GM12878 (cell line): ENCODE measurements around the gene CAMTA1. TPM values are rescaled to one million over a fixed set of nuclear protein-coding genes. Genes with fewer than 3 reads are reported as not detected.

ENCODE experiments used
- ATAC-seq: fragments of 200-7000 bp; cut with Tn5 transposase; 3 replicates; pipeline ENCODE4 v1.9.1; 2020; ENCODE audit warnings: mild to moderate bottlenecking, moderate library complexity
- BruUV-seq: library from RNA; stranded (reverse); fragments of 400-500 nt; replicated peaks from 2 replicates; lab custom pipeline; 2021; lab: Mats Ljungman, UMichigan
- CTCF ChIA-PET: fragments of 300-600 bp; sonication (Branson Sonifier 250); formaldehyde crosslinking; extraction: SDS; loops from one replicate; lab custom pipeline; 2021; ENCODE audit warnings: inconsistent platforms; lab: Yijun Ruan, JAX
- POLR2A ChIA-PET: fragments of 350-600 bp; formaldehyde crosslinking; extraction: SDS; loops from one replicate; lab custom pipeline; 2021; ENCODE audit warnings: inconsistent platforms; lab: Charles Lee
- RAD21 ChIA-PET: fragments of 300-600 bp; sonication (Branson Sonifier 250); formaldehyde crosslinking; loops from one replicate; lab custom pipeline; 2023; ENCODE audit warnings: antibody characterized with exemption; ENCODE audit not compliant: unreplicated experiment; lab: Charles Lee
- SMC1A ChIA-PET: fragments of 300-600 bp; sonication (Branson Sonifier 250); formaldehyde crosslinking; loops from one replicate; lab custom pipeline; 2023; ENCODE audit not compliant: unreplicated experiment, uncharacterized antibody; lab: Charles Lee
- DNase-seq: peaks from one replicate; pipeline ENCODE4 v3.0.0-alpha.2; 2011; ENCODE audit warnings: low read depth, low spot score
- FAIRE-seq: peaks from 3 replicates; lab custom pipeline; 2011; peaks lifted over from hg19 to GRCh38; lab: Jason Lieb, UNC
- H2AFZ ChIP-seq: 2 replicates; pipeline ENCODE4 v1.6.0; 2011; ENCODE audit warnings: low read depth, low read length, control low read depth; ENCODE audit not compliant: control insufficient read depth
- H3K27ac ChIP-seq: 2 replicates; pipeline ENCODE4 v1.5.1; 2011; ENCODE audit warnings: control low read depth; ENCODE audit not compliant: control insufficient read depth, insufficient read depth
- H3K27me3 ChIP-seq, 2 experiments: replicated peaks in 1 of 2; 2 replicates each; pipeline versions ENCODE4 v1.6.0 to v1.6.1; 2011; ENCODE audit warnings: low read length in 1 of 2; ENCODE audit not compliant: control insufficient read depth in 2 of 2, insufficient read depth in 2 of 2
- H3K36me3 ChIP-seq, 2 experiments: 2 replicates each; pipeline ENCODE4 v1.5.1; 2011; ENCODE audit warnings: low read length in 1 of 2; ENCODE audit not compliant: control insufficient read depth in 2 of 2, insufficient read depth in 2 of 2
- H3K4me1 ChIP-seq: 2 replicates; pipeline ENCODE4 v1.6.1; 2011; ENCODE audit warnings: mild to moderate bottlenecking, low read length, moderate library complexity, mixed read lengths; ENCODE audit not compliant: control insufficient read depth, insufficient read depth
- H3K4me2 ChIP-seq: 2 replicates; pipeline ENCODE4 v1.6.0; 2011; ENCODE audit warnings: control low read depth; ENCODE audit not compliant: control insufficient read depth, insufficient read depth
- H3K4me3 ChIP-seq: fragments of 200-600 bp; sonication (generic); 2 replicates; pipeline ENCODE4 v1.5.1; 2016
- H3K79me2 ChIP-seq: 2 replicates; pipeline ENCODE4 v1.6.0; 2011; ENCODE audit warnings: low read length; ENCODE audit not compliant: control insufficient read depth, insufficient read depth
- H3K9ac ChIP-seq: 2 replicates; pipeline ENCODE4 v1.8.0; 2011; ENCODE audit warnings: low read length, control low read depth, mixed read lengths; ENCODE audit not compliant: control insufficient read depth, insufficient read depth
- H3K9me3 ChIP-seq: replicated peaks from 3 replicates; pipeline ENCODE4 v1.5.1; 2011; ENCODE audit warnings: mild to moderate bottlenecking, low read length; ENCODE audit not compliant: control insufficient read depth, insufficient read depth
- H4K20me1 ChIP-seq: 2 replicates; pipeline ENCODE4 v1.6.0; 2011; ENCODE audit not compliant: control insufficient read depth, insufficient read depth
- FOXK2 ChIP-seq: fragments of 450-650 bp; IDR thresholded peaks from 2 replicates; pipeline ENCODE4 v1.6.1; 2017; ENCODE audit warnings: mild to moderate bottlenecking, moderate library complexity
- KAT2A ChIP-seq: conservative IDR thresholded peaks from 2 replicates; pipeline ENCODE4 v1.6.1; 2011; ENCODE audit warnings: low read depth, low read length; ENCODE audit not compliant: control insufficient read depth
- NFYB ChIP-seq: IDR thresholded peaks from 2 replicates; pipeline ENCODE4 v1.6.1; 2011; ENCODE audit warnings: low read depth, mild to moderate bottlenecking, low read length, improper control_type of control experiment, moderate library complexity; ENCODE audit not compliant: insufficient read depth
- RB1 ChIP-seq: fragments of 450-650 bp; formaldehyde crosslinking; IDR thresholded peaks from 2 replicates; pipeline ENCODE4 v1.6.1; 2017; ENCODE audit warnings: mild to moderate bottlenecking, borderline replicate concordance
- RBBP5 ChIP-seq: fragments of 200-600 bp; sonication (generic); conservative IDR thresholded peaks from 2 replicates; pipeline ENCODE4 v1.6.1; 2016
- SPI1 ChIP-seq: IDR thresholded peaks from 2 replicates; pipeline ENCODE4 v1.6.1; 2011; ENCODE audit warnings: low read depth, mild to moderate bottlenecking, low read length, moderate library complexity, borderline replicate concordance; ENCODE audit not compliant: insufficient read depth
- SRF ChIP-seq, 2 experiments: IDR thresholded peaks; 2 replicates each; pipeline ENCODE4 v1.6.1; 2011; ENCODE audit warnings: low read depth in 2 of 2, low read length in 2 of 2, mild to moderate bottlenecking in 1 of 2, moderate library complexity in 1 of 2
- WGBS: methylation state at CpG from one replicate; pipeline ENCODE4 v1.1.6; 2016; ENCODE audit warnings: low lambda C conversion rate; ENCODE audit not compliant: insufficient replicate concordance, insufficient coverage; ENCODE audit errors: missing lambda C conversion rate; 5-methylcytosine and 5-hydroxymethylcytosine counted together
- in situ Hi-C: fragments of 300-500 bp; cut with MboI; formaldehyde crosslinking; loops from 9 replicates; pipeline ENCODE4 v1.14.3; 2018; ENCODE audit warnings: mixed read lengths
- intact Hi-C: fragments of 100-400 bp; cut with micrococcal nuclease; formaldehyde crosslinking; loops from one replicate; pipeline ENCODE4 v1.14.2; 2022; ENCODE audit not compliant: unreplicated experiment
- polyA plus RNA-seq, 11 experiments: library from polyadenylated mRNA; depleted of rRNA in 4 of 11; unstranded in 6 of 11; stranded (reverse) in 5 of 11; fragments of >200 nt; fragmentation: Nextera tagmentation in 4 of 11; fragmentation: Illumina TruSeq in 1 of 11; extraction: Ambion mirVana in 4 of 11; extraction: Trizol in 1 of 11; gene quantifications; 1 replicate in 1 of 11; 2 replicates in 10 of 11; pipeline versions ENCODE4 v1.2.1 to v1.2.3, GENCODE V29; 2011 to 2016; ENCODE audit warnings: inconsistent platforms in 2 of 11, missing spikeins in 2 of 11, low read depth in 1 of 11
- total RNA-seq, 4 experiments: library from RNA; depleted of rRNA in 3 of 4; stranded (reverse); fragments of >200 nt in 3 of 4; fragmentation: Illumina TruSeq in 1 of 4; extraction: Trizol in 1 of 4; gene quantifications; 2 replicates each; pipeline versions ENCODE4 v1.2.1 to v1.2.3, GENCODE V29; 2013 to 2021
- TF ChIP-seq, protein P1 (sequence below): fragments of 450-650 bp; IDR thresholded peaks from 2 replicates; pipeline ENCODE4 v1.6.1; 2014; ENCODE audit warnings: mild to moderate bottlenecking
- TF ChIP-seq, protein P2 (sequence below): IDR thresholded peaks from 2 replicates; pipeline ENCODE4 v1.6.1; 2012; ENCODE audit warnings: mild to moderate bottlenecking, low read depth, low read length

Gene CAMTA1
- total and polyA plus RNA-seq, 10 of the 15 experiments (the other 5 are each of a cell fraction or from before 2014, with no cell fraction given): 37.7 to 148 (median 76.4) TPM

DNA sequence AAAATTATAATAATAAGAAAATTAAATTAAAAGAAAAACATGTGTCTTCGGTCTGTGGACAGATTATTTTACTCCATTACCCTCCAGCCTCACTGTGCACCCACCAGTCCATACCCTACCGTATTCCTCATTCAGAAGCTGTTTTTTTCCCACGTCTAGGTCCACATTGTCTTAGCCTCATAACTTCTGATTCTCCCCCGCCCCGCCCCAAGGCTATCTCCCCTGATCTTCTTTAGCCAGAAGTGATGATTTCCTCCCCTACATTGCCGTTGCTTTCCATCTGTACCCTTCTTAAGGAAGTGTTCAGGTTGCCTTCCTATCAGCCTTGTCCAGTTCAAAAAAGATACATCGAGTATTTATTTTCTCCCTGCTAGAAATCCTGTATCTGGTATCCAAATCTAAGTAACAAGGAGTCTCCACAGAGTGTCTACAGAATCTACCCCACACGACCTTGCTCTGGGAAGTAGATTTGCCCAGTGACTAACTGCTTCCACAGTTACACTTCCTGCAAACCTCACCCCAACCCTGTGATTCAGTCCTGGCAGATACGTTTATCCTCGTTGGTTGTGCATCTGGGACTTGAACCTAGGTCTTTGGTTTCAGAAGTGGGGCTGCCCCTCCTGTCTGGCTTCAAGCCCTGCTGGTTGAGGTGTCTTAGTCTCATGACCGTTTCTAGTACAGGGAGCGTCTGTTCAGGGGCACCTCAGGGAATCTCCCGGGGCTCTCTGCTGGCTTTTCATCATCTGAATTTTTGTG is 470.2 kb downstream of the CAMTA1 start:
- POLR2A ChIA-PET: no interaction called here

More for the DNA sequence above, 470.2 kb downstream of the CAMTA1 start:
- SMC1A ChIA-PET: no interaction called here
- no TSS peak for BruUV-seq
- no peak overlapping the region for H3K27ac ChIP-seq
- WGBS: 14% methylated on average over 13 of the region's 13 CpGs
- peaks cover 0 to 1% of the 10 kb centered on the region in 2 experiments; a peak in 1 of 4 replicates for H3K27me3 ChIP-seq
- intact Hi-C loops (no loop called here), in situ Hi-C loops (no loop called here)
- TF ChIP-seq SRF (IDR thresholded peaks at IDR 0.05; ENCODE audit: low read depth in 2 of 2, low read length in 2 of 2) (no peak), RB1 (no peak), RBBP5 (no peak), KAT2A (no peak), SPI1 (no peak), NFYB (no peak), FOXK2 (no peak)
- TF ChIP-seq, protein P1, sequence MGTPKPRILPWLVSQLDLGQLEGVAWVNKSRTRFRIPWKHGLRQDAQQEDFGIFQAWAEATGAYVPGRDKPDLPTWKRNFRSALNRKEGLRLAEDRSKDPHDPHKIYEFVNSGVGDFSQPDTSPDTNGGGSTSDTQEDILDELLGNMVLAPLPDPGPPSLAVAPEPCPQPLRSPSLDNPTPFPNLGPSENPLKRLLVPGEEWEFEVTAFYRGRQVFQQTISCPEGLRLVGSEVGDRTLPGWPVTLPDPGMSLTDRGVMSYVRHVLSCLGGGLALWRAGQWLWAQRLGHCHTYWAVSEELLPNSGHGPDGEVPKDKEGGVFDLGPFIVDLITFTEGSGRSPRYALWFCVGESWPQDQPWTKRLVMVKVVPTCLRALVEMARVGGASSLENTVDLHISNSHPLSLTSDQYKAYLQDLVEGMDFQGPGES: no peak
- TF ChIP-seq, protein P2, sequence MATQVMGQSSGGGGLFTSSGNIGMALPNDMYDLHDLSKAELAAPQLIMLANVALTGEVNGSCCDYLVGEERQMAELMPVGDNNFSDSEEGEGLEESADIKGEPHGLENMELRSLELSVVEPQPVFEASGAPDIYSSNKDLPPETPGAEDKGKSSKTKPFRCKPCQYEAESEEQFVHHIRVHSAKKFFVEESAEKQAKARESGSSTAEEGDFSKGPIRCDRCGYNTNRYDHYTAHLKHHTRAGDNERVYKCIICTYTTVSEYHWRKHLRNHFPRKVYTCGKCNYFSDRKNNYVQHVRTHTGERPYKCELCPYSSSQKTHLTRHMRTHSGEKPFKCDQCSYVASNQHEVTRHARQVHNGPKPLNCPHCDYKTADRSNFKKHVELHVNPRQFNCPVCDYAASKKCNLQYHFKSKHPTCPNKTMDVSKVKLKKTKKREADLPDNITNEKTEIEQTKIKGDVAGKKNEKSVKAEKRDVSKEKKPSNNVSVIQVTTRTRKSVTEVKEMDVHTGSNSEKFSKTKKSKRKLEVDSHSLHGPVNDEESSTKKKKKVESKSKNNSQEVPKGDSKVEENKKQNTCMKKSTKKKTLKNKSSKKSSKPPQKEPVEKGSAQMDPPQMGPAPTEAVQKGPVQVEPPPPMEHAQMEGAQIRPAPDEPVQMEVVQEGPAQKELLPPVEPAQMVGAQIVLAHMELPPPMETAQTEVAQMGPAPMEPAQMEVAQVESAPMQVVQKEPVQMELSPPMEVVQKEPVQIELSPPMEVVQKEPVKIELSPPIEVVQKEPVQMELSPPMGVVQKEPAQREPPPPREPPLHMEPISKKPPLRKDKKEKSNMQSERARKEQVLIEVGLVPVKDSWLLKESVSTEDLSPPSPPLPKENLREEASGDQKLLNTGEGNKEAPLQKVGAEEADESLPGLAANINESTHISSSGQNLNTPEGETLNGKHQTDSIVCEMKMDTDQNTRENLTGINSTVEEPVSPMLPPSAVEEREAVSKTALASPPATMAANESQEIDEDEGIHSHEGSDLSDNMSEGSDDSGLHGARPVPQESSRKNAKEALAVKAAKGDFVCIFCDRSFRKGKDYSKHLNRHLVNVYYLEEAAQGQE: no peak
- RAD21 ChIA-PET: no interaction called here
- FAIRE-seq (no peak), DNase-seq (no peak), ATAC-seq (no peak)
- H3K4me3 ChIP-seq: no peak overlapping the region
- H3K9me3 ChIP-seq: no peaks in the 10 kb centered on the region
- CTCF ChIA-PET: no interaction called here
- H3K4me1 ChIP-seq: no peaks in the 10 kb centered on the region
- H2AFZ ChIP-seq: no peak overlapping the region
- H3K9ac ChIP-seq: no peak overlapping the region
- H3K79me2 ChIP-seq: no peaks in the 10 kb centered on the region
- H3K4me2 ChIP-seq: no peak overlapping the region
- no peaks in the 10 kb centered on the region for H3K36me3 ChIP-seq
- no peaks in the 10 kb centered on the region for H4K20me1 ChIP-seq
